CD4-positive, alpha-beta T cell (primary cell): ENCODE measurements around the gene HDAC5. TPM values are rescaled to one million over a fixed set of nuclear protein-coding genes. Genes with fewer than 3 reads are reported as not detected.

Experiments used
- ATAC-seq: fragments of 200-7000 bp; cut with Tn5 transposase; one replicate; pipeline ENCODE4 v1.10.0; 2022; ENCODE audit warnings: mild to moderate bottlenecking; ENCODE audit not compliant: poor library complexity
- CTCF ChIA-PET: fragments of 350-600 bp; sonication (Branson Sonifier 250); formaldehyde crosslinking; loops from one replicate; lab custom pipeline; 2021; ENCODE audit warnings: antibody characterized with exemption, inconsistent platforms; lab: Charles Lee
- POLR2A ChIA-PET: fragments of 350-600 bp; sonication (Branson Sonifier 250); formaldehyde crosslinking; loops from one replicate; lab custom pipeline; 2021; ENCODE audit warnings: antibody characterized with exemption, inconsistent platforms; lab: Charles Lee
- DNase-seq, 14 experiments: peaks; one replicate each; pipeline ENCODE4 v3.0.0-alpha.2; 2013 to 2020; ENCODE audit warnings: mixed read lengths in 2 of 14
- H3K27ac ChIP-seq, 2 donors: one replicate each; pipeline versions ENCODE4 v1.5.1 to v1.7.0; 2013; ENCODE audit warnings: low read length in 2 of 2, low read depth in 1 of 2, mild to moderate bottlenecking in 1 of 2
- H3K27me3 ChIP-seq, 2 experiments: 1 replicate in 1 of 2; 2 replicates in 1 of 2; pipeline versions ENCODE4 v1.6.1 to v1.7.0; 2013; ENCODE audit warnings: low read length in 2 of 2, control low read depth in 1 of 2, mild to moderate bottlenecking in 1 of 2, moderate library complexity in 1 of 2; ENCODE audit not compliant: insufficient read depth in 2 of 2, control insufficient read depth in 1 of 2
- H3K36me3 ChIP-seq: one replicate; pipeline ENCODE4 v1.6.1; 2013; ENCODE audit warnings: low read length, control low read depth; ENCODE audit not compliant: insufficient read depth
- H3K4me1 ChIP-seq: one replicate; pipeline ENCODE4 v1.6.1; 2013; ENCODE audit warnings: low read length, control low read depth; ENCODE audit not compliant: insufficient read depth
- H3K4me3 ChIP-seq: one replicate; pipeline ENCODE4 v1.5.1; 2013; ENCODE audit warnings: mild to moderate bottlenecking, low read length, moderate library complexity
- H3K9me3 ChIP-seq, 2 experiments: 1 replicate in 1 of 2; 2 replicates in 1 of 2; pipeline versions ENCODE4 v1.6.1 to v1.7.0; 2013; ENCODE audit warnings: low read length in 2 of 2, mild to moderate bottlenecking in 2 of 2, control low read depth in 1 of 2, moderate library complexity in 1 of 2; ENCODE audit not compliant: control insufficient read depth in 1 of 2, insufficient read depth in 1 of 2
- H3K27ac Mint-ChIP-seq: one replicate; pipeline ENCODE4 v1.8.0; 2020; ENCODE audit warnings: mixed read lengths
- H3K27me3 Mint-ChIP-seq: one replicate; pipeline ENCODE4 v1.8.0; 2021; ENCODE audit warnings: mixed read lengths
- H3K36me3 Mint-ChIP-seq: one replicate; pipeline ENCODE4 v1.8.0; 2021; ENCODE audit warnings: low read depth, mixed read lengths
- H3K4me1 Mint-ChIP-seq: one replicate; pipeline ENCODE4 v1.8.0; 2021; ENCODE audit warnings: low read depth, mixed read lengths
- H3K4me3 Mint-ChIP-seq: one replicate; pipeline ENCODE4 v1.8.0; 2020; ENCODE audit warnings: mild to moderate bottlenecking, mixed read lengths
- H3K9me3 Mint-ChIP-seq: one replicate; pipeline ENCODE4 v1.8.0; 2020; ENCODE audit warnings: mixed read lengths
- CTCF ChIP-seq: fragments of 200-600 bp; IDR thresholded peaks from one replicate; pipeline ENCODE4 v1.8.0; 2022; ENCODE audit warnings: antibody characterized with exemption, mild to moderate bottlenecking
- intact Hi-C, 2 experiments: fragments of 100-400 bp; cut with DNase I in 1 of 2; cut with micrococcal nuclease in 1 of 2; formaldehyde crosslinking; loops; one replicate each; pipeline versions ENCODE4 v1.15.1 to v1.9.0; 2023 to 2025; cut with DNase I, micrococcal nuclease
- total RNA-seq, 174 experiments: library from RNA in 2 of 174; stranded (reverse) in 2 of 174; gene quantifications; one replicate each; pipeline ENCODE4 v1.2.3 and lab custom pipeline; 2021 to 2026

Gene HDAC5
- total RNA-seq, 2 experiments from 2014 or later: 92.0 to 92.5 TPM

- CTCF ChIA-PET: no interaction called here
- H3K36me3 Mint-ChIP-seq: peaks cover 11% of the 10 kb centered on the region
- H3K4me1 Mint-ChIP-seq: peaks cover 31% of the 10 kb centered on the region
- Histone ChIP-seq H3K27ac (no peak overlapping the region), H3K4me3 (no peak overlapping the region), H3K9me3 (no peaks in the 10 kb centered on the region), H3K27me3 (no peaks in the 10 kb centered on the region), H3K4me1 (peaks cover 28% of the 10 kb centered on the region), H3K36me3 (peaks cover 32% of the 10 kb centered on the region)
- POLR2A ChIA-PET: interaction anchor here (3.4 kb wide), 1 partner anchor 13 kb away, joined by 23 read pairs; the partner anchor contains the start of gene HDAC5
- H3K4me3 Mint-ChIP-seq: no peak overlapping the region
- no peak for ATAC-seq
- no peak for DNase-seq
- no peak for TF ChIP-seq CTCF
- H3K27me3 Mint-ChIP-seq: no peaks in the 10 kb centered on the region
- intact Hi-C loops: no loop called here
- H3K9me3 Mint-ChIP-seq: no peaks in the 10 kb centered on the region
- no peak overlapping the region for H3K27ac Mint-ChIP-seq
These were observed 13.3 kb downstream of the HDAC5 start for GRCh38 chr17:44110011-44110686.

DNA sequence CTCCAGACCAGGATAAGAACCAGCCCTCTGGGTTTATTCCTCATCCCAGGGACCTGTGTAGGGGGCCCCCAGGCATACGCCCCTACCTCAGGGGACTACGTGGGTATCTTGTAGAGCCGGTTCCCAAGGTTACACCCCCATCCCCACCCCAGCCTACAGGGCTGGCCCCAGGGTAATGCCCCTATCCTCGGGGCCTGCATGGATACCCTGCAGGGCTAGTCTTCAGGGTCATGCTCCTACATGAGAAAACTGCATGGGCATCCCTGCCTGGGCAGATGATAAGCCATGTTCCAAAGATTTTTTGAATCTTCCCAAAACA is 14.2 kb downstream of the HDAC5 start:
- no peaks in the 10 kb centered on the region for H3K27me3 Mint-ChIP-seq
- POLR2A ChIA-PET: interaction anchor here (3.4 kb wide), 1 partner anchor 14 kb away, joined by 23 read pairs; the partner anchor contains the start of gene HDAC5
- Histone ChIP-seq H3K9me3 (no peaks in the 10 kb centered on the region), H3K27ac (no peak overlapping the region), H3K4me3 (no peak overlapping the region), H3K36me3 (peaks cover 35% of the 10 kb centered on the region), H3K4me1 (peaks cover 28% of the 10 kb centered on the region), H3K27me3 (no peaks in the 10 kb centered on the region)
- no peak overlapping the region for H3K27ac Mint-ChIP-seq
- ATAC-seq (no peak), DNase-seq (no peak)
- TF ChIP-seq CTCF: no peak
- peaks cover 31% of the 10 kb centered on the region for H3K4me1 Mint-ChIP-seq
- CTCF ChIA-PET: no interaction called here
- intact Hi-C loops: no loop called here
- peaks cover 11% of the 10 kb centered on the region for H3K36me3 Mint-ChIP-seq
- H3K9me3 Mint-ChIP-seq: no peaks in the 10 kb centered on the region
- no peak overlapping the region for H3K4me3 Mint-ChIP-seq

DNA sequence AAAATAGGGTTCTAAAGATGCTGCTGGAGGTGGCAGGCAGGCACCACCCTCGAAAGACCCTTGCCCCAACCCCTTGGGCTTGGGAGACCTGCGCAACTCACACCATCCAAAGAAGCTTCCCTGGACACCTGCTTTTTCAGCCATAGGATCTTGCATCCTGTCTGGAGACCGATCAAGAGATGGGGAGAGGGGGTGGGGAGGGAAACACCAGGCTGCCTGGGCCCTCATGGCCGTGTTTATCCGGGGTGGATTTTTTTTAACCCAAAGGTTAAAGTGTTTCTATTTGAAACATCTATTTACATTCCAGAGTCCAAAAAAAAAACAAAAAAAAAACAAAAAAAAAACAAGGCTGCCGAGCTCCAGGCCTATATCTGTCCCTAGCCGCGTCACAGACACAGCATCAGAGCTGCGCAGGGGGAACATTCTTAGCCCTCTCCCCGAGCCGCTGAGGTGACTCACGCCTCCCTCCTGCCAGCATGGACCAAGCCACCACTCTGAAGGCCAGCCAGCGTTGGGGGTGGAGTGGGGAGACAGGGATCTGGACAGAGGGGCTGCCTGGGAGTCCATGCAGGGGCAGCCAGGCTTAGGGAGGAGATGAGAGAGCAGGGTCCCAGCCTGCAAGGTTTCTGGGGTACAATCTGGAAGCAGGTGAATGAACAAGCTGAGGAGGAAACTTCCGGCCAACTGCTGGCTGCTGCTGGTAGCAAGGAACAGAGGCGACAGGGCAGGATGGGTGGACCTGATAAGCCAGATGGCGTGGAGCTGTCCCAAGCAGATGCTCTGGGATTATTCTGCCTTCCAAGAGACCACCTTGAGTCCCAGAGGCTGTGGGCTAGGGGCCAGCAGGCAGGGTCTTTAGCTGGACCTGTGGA is 14.8 kb downstream of the HDAC5 start:
- Histone ChIP-seq H3K4me1 (peaks cover 28% of the 10 kb centered on the region), H3K36me3 (peaks cover 34% of the 10 kb centered on the region), H3K9me3 (no peaks in the 10 kb centered on the region), H3K27me3 (no peaks in the 10 kb centered on the region), H3K4me3 (no peak overlapping the region), H3K27ac (no peak overlapping the region)
- Mint-ChIP-seq H3K4me3 (no peak overlapping the region), H3K36me3 (peaks cover 9% of the 10 kb centered on the region), H3K4me1 (peaks cover 28% of the 10 kb centered on the region), H3K27me3 (no peaks in the 10 kb centered on the region), H3K27ac (no peak overlapping the region), H3K9me3 (no peaks in the 10 kb centered on the region)
- DNase-seq (no peak), ATAC-seq (no peak)
- ChIA-PET CTCF (interaction anchor here (0.7 to 1.2 kb wide), 2 partner anchors 13 to 200 kb away, joined by 3 read pairs; partner anchors contain the start of gene RUNDC3A), POLR2A (interaction anchor here (0.8 to 3.4 kb wide), 2 partner anchors 14 to 15 kb away, joined by 3 to 23 read pairs; partner anchors contain the start of gene HDAC5)
- no peak for TF ChIP-seq CTCF
- intact Hi-C loops: no loop called here
